ENCODE results near the gene UBAP2.

UBAP2 gene

DNA sequence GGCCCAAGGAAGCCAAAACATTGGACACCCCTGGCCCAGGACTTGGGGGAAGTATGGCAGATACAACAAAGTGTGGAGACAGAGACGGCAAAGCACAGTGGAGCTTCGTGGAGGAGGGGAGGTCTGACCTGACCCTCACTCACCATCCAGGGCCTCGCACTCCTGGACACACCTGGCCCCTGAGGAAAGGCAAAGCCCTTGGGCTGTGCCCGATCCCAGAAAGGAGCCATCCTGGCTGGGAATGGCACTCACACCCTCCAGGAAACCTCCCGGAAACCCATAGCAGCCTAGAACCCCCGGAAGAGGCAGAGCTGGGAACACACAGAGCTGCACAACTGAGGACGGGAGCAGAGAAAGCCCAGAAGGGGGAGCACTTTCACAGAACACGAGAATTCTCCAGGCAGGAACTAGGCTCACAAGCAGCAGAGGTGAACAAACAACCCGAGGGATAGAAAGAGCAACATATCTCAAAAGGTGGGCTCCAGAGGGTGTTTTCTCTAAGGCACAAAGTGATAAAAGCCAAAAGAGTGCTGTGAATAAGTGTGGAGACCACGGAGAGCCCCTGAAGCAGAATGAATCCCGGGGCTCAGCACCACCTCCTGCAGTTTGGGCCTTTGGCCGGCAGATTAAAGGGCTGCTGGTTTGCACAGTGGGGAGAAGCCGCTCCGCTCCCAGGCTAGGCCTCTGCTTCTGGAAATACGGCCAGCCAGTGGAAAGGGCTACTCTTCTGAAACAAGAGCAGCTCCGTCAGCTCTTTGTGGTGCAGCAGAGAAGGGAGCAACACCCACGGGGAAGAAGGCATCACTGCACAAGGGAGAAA lies 123.5 kb downstream of the UBAP2 start:
- DNase-seq (ENCODE audit: low spot score): no peak

DNA sequence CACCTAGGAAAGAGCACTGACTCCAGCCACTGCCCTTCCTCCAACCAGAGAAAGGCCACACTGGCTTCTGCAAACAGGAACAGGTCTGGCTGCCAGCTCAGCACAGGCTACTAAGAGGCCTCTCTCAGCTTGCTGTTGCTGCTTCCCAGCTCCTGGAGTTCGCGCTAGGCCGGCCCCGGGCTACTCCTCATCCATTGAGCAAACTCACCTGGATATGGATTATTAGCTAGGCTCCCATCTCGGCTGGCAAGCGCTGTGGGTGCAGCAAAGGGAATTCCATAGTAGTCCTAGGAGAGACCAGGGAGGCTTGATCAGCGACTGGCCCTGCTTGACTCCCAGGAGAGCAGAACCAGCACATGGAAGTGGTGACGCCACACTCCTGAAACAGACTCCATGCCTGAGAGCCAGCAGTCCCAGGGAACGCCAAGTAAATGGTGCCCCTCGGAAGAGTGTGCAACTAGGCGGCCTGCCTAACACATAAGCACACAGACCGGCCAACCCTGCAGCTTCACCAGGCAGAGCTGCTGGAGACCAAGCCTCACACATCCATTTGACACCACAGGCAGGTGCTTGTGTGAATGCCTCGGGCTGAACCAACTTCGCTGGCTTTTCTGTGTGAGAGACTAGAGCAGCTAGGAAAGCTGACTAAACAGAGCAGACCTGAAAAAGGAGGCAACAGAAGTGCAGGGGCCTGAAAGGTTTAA lies 124.5 kb downstream of the UBAP2 start:
- no peak for DNase-seq (ENCODE audit: low spot score)

DNA sequence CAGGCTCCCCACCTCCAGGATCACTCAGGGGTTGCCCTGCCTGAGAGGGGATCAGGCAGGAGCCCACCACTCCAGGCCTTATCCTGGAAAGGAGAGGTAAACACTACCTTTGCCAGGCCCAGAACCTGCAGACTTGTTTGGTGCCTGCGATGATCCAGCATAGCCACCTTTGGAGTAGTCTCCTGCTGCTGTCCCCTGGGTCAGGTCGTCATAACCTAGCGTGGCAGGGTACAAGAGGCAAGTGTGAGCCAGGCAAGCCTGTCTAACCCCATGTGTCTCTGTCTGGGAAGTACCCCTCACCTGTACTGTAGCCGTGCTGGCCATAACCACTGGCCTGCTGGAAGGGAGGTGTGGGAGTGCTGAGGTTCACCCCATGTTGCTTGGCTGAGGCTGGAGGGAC lies 125.6 kb downstream of the UBAP2 start:
- no peak for DNase-seq (ENCODE audit: low spot score)

DNA sequence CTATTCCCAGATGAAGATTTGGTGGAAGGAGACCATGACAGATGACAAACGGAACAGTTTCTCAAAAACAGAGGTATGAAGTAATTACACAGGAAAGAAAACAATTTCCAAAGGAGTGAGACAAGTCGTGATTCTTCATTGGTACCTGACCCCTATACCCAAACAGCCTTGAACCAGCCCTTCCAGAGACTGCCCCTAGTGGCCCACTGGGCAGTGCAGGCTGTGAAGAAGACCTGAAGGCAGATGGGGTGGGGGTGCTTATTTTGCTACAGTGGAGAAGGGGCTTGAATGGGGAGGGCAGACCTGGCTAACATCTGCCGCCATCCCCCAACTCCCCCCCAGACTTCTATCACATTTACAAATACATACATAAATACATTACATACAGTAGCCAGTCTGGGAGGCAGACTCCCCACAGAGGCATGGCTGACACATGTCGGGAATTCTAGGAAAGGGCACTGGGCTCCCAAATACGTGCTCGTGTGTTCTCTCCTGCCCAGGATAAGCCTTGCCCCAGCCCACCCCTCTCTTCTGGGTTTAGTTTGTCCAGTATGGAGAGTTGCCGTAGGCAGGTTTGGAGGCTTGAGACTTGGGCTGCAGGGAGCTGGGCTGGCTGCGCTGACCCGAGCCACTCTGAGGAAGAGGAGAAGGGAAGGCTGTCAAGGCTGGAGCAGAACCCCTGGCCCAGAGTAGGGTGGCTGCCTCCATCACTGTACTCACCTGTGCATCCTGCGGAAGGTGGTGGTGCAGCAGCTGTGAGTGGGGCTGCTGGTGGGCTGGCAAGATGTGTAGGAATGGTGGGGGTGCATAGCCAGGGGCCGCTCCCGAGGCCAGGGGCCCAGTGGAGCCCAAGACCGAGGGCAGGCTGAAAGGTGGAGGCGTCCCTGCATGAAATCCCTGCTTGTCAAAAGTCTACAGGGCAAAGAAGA lies 126.5 kb downstream of the UBAP2 start:
- no peak for DNase-seq (ENCODE audit: low spot score)

DNA sequence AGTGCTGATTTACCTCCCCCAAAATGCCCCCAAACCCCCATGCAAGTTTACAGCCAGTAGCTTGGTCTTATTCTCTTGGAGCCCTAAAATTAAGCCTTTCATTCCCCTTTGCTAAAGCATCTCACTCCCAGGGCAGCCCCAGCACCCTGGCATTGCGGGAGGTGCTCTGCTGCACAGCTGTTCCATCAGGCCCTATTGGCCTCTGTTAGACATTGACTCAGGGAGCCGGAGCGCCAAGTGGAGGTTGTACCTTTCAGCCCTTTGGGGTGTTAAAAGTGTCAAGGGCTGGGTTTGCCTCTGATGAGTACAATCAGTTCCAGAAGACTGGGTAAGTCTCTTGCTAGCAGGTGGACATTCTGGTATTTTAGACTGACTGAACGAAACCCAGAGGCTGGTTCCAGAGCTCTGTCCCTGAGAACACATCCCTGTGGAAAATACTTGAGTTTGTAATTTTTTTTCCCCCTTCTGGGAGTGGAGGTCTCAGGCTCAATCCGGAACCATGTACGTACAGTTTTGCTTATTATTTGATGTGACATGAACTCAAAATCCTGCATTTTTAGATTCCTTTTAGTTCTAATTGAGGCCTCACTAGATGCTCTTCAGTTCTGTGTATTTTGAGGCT lies 129.3 kb downstream of the UBAP2 start:
- no peak for DNase-seq (ENCODE audit: low spot score)

DNA sequence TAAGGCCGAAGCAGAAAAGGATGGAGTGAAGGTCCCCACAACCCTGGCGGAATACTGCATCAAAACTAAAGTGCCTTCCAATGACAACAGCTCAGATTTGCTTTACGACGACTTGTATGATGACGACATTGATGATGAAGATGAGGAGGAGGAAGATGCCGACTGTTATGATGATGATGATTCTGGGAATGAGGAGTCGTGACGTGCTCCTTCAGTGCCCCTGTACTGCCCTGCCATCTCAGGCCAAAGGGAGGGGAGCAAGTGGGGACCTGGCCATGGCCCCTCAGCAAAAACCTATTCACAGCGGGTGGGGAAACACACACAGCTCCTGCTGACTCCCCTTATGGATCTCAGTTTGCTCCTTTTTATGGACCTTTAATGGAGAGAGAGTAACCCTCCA lies 131.7 kb downstream of the UBAP2 start:
- DNase-seq (ENCODE audit: low spot score): no peak

DNA sequence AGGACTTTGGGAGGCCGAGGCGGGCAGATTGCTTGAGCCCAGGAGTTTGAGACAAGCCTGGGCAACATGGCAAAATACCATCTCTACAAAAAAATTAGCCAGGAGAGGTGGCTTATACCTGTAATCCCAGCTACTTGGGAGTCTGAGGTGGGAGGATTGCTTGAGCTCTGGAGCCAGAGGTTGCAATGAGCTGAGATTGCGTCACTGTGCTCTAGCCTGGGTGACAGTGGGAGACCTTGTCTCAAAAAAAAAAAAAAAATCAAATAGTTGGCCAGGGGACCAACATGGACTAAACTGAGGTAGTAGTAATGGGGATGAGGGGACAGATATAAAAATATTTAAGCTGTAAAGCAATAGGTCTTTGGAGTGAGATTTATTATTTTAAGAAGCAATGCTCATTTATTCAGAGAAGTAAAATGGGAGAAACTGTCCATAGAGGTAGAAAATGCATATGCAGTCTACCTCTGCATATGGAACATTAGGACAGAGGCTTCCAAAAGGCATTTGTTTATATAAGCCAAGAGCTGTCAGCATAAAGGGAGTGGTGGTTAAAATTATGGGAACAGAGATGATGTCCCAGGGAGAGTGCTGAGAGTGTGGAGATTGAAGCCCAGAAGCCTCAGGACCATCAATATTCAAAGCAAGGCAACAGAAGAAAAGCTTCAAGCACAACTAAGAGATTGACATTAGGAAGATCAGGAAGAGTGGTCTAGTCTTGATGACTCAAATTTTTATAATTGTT lies 133.6 kb downstream of the UBAP2 start:
- DNase-seq (ENCODE audit: low spot score): no peak

DNA sequence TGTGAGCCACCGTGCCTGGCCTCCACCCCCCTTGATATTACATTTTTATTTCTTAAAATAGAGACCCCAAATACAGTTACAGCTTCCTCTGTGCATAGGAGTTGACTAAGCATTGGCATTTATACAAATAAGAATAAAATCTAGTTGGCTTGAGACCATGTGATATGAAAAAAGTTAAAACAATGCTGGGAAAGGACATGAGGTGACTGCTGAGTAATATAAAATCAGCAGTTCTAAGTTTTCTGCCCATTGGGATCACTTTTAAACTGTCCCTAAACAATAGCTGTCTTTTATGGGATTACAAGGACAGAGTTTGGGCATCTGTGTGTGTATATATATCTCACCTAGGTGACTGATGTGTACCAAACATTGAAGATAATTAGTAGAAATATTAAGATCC lies 135.1 kb downstream of the UBAP2 start:
- no peak for DNase-seq (ENCODE audit: low spot score)

DNA sequence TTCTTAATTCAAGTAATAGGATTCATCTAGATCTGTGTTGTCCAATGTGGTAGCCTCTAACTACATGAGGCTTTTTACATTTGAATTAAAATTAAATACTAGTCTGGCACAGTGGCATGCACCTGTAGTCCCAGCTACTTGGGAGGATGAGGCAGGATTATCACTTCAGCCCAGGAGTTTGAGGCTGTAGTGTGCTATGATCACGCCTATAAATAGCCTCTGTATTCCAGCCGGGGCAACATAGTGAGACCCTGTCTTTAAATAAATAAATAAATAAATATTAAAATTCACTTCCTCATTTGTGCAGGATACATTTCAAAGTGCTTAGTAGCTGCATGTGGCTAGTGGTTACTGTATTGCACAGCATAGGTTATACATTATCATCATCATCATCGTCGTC lies 139.9 kb downstream of the UBAP2 start:
- DNase-seq (ENCODE audit: low spot score): no peak

DNA sequence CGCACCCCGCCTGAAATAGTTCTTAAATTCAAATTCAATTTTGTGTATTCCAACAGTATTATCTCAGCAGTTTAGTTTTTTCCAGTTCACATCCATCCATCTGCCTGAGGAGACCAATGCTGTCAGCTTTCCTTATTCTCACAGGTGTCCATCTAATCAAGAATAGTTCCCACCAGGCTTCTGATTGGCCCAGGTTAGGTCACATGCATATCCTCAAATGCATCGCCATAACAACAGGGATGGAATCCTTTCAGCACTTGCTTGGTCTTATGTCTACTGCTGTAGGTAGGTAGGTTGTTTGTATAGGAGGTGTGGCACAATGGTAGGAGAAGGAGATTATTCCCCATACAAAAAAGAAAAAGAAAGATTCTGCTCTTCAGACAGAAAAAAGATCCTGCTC lies 140.6 kb downstream of the UBAP2 start:
- no peak for DNase-seq (ENCODE audit: low spot score)

DNA sequence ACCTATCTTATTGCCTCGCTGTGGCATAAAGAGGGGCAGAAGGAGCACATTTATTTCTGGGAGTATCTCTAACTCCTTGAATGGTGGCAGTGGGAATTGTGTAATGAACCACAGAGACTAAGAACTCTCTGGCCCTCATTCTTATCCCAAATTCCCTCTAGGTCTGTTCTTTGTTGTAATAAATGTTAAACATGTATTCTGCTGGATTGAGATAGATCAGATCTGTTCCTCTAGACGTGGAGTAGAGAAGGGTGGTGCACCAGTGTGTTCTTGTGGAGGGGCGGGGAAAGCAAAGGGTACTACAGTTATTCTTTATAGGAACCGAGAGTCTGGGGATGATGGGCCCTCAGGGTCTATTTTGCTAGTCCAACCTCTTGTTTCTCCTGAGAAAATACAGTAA lies 141.3 kb downstream of the UBAP2 start:
- DNase-seq (ENCODE audit: low spot score): no peak

DNA sequence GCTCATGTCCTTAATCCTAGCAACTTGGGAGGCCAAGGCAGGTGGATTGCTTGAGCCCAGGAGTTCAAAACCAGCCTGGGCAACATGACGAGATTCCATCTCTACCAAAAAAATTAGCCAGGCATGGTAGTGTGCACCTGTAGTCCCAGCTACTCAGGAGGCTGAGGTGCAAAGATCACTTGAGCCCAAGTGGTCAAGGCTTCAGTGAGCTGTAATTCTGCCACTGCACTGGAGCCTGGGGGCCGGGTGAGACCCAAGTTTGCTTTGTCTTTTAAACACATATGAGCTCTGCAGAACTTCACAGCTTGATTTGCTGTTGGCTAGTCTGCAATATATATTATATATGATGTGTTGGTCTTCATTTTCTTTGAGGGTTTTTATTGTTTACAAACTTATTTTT lies 141.9 kb downstream of the UBAP2 start:
- no peak for DNase-seq (ENCODE audit: low spot score)

DNA sequence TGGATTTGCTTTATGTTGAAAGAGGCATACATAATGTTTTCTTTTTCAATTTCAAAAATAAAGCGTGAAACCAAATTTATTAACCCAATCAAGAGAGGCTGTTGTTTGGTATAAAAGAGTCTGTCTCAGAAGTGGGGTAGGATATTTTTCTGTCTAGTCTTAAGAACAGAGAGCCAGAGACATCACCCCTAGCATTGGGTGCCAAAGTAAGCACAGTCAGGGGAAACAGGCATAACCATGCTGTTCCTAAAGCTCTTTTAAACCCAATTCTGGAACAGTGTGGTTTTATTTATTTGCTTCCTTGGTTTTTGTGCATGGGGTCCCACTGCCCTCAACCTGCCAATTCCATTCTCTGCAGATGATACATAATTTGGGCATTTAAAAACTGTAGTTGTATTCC lies 143.6 kb downstream of the UBAP2 start:
- no peak for DNase-seq (ENCODE audit: low spot score)

DNA sequence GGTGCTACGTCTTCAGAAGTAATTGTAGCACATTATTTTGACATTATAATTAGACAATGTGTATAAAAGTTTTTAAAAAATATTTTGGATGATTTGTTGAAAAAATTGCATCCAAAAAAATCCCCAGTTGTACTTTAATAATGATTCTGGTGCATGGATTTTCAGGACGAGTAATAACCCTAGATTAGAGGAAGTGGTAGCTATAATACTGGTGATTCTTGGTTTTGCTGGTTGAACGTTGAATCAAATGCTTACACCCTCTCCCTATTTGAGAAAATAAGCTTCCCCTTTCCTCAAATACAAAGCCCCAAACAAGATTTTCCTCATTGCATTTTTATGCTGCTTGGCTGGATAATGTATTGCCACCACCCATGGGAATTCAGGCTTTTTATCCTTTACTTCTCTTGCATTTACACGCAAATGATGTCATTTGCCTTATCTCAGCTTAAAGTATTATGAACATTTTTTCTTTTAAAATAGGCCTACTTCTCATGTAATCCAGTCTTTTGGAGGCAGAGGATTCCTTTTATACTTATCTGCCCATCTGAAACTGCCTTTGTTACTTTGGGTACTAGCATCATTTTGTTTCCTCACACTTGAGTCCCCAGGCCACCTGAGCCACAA lies 145.4 kb downstream of the UBAP2 start:
- no peak for DNase-seq (ENCODE audit: low spot score)

DNA sequence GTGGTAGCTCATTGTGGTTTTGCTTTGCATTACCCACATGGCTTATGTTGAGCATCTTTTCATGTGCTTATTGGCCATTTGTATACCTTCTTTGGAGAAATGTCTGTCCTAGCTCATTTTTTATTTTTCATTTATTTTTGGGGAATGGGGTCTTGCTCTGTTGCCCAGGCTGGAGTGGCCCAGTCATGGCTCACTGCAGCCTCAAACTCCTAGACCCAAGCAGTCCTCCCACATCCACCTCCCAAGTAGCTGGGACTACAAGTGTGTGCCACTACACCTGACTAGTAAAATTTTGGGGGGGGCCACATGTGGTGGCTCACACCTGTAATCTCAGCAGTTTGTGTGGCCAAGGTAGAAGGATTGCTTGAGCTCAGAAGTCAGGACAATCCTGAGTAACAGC lies 154.4 kb downstream of the UBAP2 start:
- DNase-seq (ENCODE audit: low spot score): no peak

DNA sequence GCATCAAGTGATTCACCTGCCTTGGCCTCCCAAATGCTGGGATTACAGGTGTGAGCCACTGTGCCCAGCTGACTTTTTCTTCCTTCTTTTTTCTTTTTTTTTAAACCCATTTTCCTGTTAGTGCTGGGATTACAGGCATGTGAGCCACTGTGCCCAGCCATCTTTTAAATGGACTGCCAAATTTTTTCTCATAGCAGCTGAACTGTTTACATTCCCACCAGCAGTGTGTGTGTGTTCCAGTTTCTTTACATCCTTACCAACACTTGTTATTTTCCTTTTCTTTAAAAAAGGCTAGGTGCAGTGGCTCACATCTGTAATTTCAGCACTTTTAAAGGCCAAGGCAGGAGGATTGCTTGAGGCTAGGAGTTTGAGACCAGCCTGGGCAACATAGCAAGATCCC lies 154.8 kb downstream of the UBAP2 start:
- DNase-seq (ENCODE audit: low spot score): no peak

DNA sequence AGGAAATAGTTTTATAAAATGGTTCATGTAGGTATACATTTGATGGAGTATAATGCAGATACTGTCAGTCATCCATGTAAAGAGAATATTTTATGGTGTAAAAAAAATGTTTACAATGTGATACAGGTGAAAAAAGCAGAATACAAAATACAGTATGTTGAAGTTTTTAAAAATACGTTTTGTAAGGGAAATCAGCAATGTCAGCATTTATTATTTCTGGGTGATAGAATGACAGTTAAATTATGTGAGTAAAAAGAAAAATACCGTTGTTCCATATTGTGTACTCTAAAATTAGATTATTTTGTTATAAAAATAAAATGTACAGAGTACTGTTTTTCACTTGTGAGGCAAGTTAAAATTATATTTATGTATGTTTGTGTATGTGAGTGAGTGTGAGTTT lies 162.7 kb downstream of the UBAP2 start:
- no peak for DNase-seq (ENCODE audit: low spot score)

DNA sequence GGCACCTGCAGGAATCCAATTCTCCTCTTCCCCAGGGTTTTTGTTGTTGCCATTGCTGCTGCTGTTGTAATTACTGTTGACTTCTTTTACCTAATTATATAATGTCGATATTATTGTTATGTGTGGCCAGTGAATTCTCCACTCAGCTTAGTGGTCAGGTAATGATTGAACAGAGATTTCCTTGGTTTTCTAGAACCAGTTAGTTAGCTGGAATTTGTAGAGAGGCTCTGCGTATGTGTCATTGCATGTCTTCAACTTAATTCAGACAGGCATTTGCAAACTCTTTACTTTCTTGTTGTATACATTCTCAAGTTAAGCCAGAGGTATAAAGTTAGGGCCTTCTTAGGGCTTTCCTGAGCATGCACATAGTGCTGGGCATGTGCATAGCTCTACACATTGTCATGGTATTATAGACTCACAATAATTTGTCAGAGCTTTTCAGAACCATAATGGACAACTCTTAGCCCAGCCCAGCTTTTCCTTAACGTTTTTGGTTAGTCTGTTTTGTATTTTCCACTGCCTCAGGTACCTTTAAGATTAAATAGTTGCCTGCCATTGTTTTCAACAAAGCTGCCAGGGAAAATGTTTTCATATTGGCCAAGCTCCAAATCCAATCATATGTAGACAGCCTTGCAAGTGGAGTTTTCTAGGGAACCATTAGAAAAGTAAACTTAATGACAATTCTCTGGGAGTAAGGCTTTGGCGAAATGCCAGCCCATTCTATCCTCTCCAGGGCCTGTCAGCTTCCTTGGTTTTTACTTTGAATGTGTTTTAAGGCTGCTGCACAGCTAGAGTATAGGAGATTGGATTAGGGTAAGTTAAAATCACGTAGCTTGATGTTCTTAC lies 163.6 kb downstream of the UBAP2 start:
- no peak for DNase-seq (ENCODE audit: low spot score)

DNA sequence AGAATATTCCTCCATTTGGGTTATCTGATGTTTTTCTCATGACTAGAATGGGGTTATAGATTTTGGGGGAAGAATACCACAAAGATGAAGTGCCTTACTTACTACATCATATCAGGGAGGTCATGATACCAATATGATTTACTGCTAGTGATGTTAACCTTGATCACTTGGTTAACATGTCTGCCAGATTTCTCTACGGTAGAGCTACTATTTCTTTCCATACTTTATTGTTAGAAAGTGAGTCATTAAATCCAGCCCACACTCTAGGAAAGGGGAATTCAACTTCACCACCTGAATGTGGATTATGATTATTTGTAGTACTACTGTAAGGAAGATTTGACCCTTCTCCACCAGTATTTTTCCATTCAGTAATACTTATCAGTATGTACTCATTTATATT lies 167.1 kb downstream of the UBAP2 start:
- no peak for DNase-seq (ENCODE audit: low spot score)
